B cell (primary cell): ENCODE data around the gene NAB2. TPM values are rescaled to one million over a fixed set of nuclear protein-coding genes. Genes with fewer than 3 reads are reported as not detected.

Experiments
- ATAC-seq: fragments of 200-7000 bp; cut with Tn5 transposase; one replicate; pipeline ENCODE4 v1.10.0; 2021; ENCODE audit warnings: low read depth, mild to moderate bottlenecking, moderate number of reproducible peaks, moderate library complexity
- CTCF ChIA-PET: fragments of 350-600 bp; sonication (Branson Sonifier 250); formaldehyde crosslinking; loops from one replicate; lab custom pipeline; 2021; ENCODE audit warnings: antibody characterized with exemption, inconsistent platforms; lab: Charles Lee
- POLR2A ChIA-PET: fragments of 350-600 bp; sonication (Branson Sonifier 250); formaldehyde crosslinking; loops from one replicate; lab custom pipeline; 2021; ENCODE audit warnings: antibody characterized with exemption; lab: Charles Lee
- DNase-seq: peaks from one replicate; pipeline ENCODE4 v3.0.0; 2013
- H2AFZ ChIP-seq: 2 replicates; pipeline ENCODE4 v1.6.1; 2012; ENCODE audit warnings: mild to moderate bottlenecking, low read depth, low read length; ENCODE audit not compliant: insufficient read depth, poor library complexity, severe bottlenecking
- H3K27ac ChIP-seq, 2 donors: 1 replicate in 1 of 2; 2 replicates in 1 of 2; pipeline ENCODE4 v1.5.1; 2012 to 2013; ENCODE audit warnings: low read length in 2 of 2, mild to moderate bottlenecking in 2 of 2, moderate library complexity in 1 of 2
- H3K27me3 ChIP-seq, 4 experiments: fragments of 200-600 bp in 1 of 4; sonication (generic) in 1 of 4; replicated peaks in 1 of 4; 1 replicate in 2 of 4; 2 replicates in 2 of 4; pipeline versions ENCODE4 v1.6.1 to v1.7.0; 2013 to 2016; ENCODE audit warnings: low read length in 3 of 4, mild to moderate bottlenecking in 2 of 4, mixed read lengths in 1 of 4, moderate library complexity in 1 of 4; ENCODE audit not compliant: insufficient read depth in 4 of 4, control insufficient read depth in 3 of 4; ENCODE audit errors: control extremely low read depth in 1 of 4
- H3K36me3 ChIP-seq, 2 experiments: replicated peaks in 1 of 2; 1 replicate in 1 of 2; 2 replicates in 1 of 2; pipeline versions ENCODE4 v1.6.1 to v1.7.1; 2013; ENCODE audit warnings: low read length in 1 of 2; ENCODE audit not compliant: insufficient read depth in 2 of 2, control insufficient read depth in 1 of 2; ENCODE audit errors: control extremely low read depth in 1 of 2, extremely low read depth in 1 of 2
- H3K4me1 ChIP-seq, 2 donors: fragments of 200-600 bp in 1 of 2; sonication (generic) in 1 of 2; 1 replicate in 1 of 2; 2 replicates in 1 of 2; pipeline versions ENCODE4 v1.5.1 to v1.6.1; 2013 to 2017; ENCODE audit warnings: low read length in 2 of 2; ENCODE audit not compliant: control insufficient read depth in 2 of 2, insufficient read depth in 2 of 2
- H3K4me2 ChIP-seq: replicated peaks from 2 replicates; pipeline ENCODE3; 2012; ENCODE audit warnings: mild to moderate bottlenecking, low read depth, low read length; ENCODE audit not compliant: poor library complexity, severe bottlenecking
- H3K4me3 ChIP-seq, 5 experiments: fragments of 200-600 bp in 1 of 5; sonication (generic) in 1 of 5; 1 replicate in 3 of 5; 2 replicates in 2 of 5; pipeline versions ENCODE4 v1.5.1 to v1.7.0; 2011 to 2016; ENCODE audit warnings: low read length in 4 of 5, mild to moderate bottlenecking in 4 of 5, low read depth in 2 of 5, control low read depth in 1 of 5, moderate library complexity in 1 of 5; ENCODE audit not compliant: insufficient read depth in 1 of 5; ENCODE audit errors: control extremely low read depth in 1 of 5, extremely low read depth in 1 of 5
- H3K79me2 ChIP-seq: fragments of 200-600 bp; sonication (generic); one replicate; pipeline ENCODE4 v1.6.0; 2016; ENCODE audit warnings: low read length; ENCODE audit not compliant: control insufficient read depth, insufficient read depth
- H3K9ac ChIP-seq: fragments of 200-600 bp; sonication (generic); 2 replicates; pipeline ENCODE4 v1.6.1; 2017; ENCODE audit warnings: mild to moderate bottlenecking, low read length, moderate library complexity
- H3K9me3 ChIP-seq, 3 donors: one replicate each; pipeline versions ENCODE4 v1.6.1 to v1.7.1; 2013; ENCODE audit warnings: low read length in 2 of 3; ENCODE audit not compliant: control insufficient read depth in 2 of 3, insufficient read depth in 1 of 3; ENCODE audit errors: control extremely low read depth in 1 of 3
- H4K20me1 ChIP-seq: 2 replicates; pipeline ENCODE4 v1.6.0; 2012; ENCODE audit warnings: mild to moderate bottlenecking, low read length; ENCODE audit not compliant: insufficient read depth, control insufficient read depth, poor library complexity, severe bottlenecking
- H3K27ac Mint-ChIP-seq: one replicate; pipeline ENCODE4 v1.8.0; 2021; ENCODE audit warnings: mixed read lengths
- H3K27me3 Mint-ChIP-seq: one replicate; pipeline ENCODE4 v1.8.0; 2021; ENCODE audit warnings: mixed read lengths
- H3K4me1 Mint-ChIP-seq: one replicate; pipeline ENCODE4 v1.8.0; 2021; ENCODE audit warnings: mixed read lengths
- H3K4me3 Mint-ChIP-seq: one replicate; pipeline ENCODE4 v1.8.0; 2021; ENCODE audit warnings: mixed read lengths
- H3K9me3 Mint-ChIP-seq: one replicate; pipeline ENCODE4 v1.8.0; 2022; ENCODE audit warnings: mixed read lengths; ENCODE audit not compliant: insufficient read depth
- CTCF ChIP-seq: fragments of 200-600 bp; IDR thresholded peaks from one replicate; pipeline ENCODE4 v1.8.0; 2022; ENCODE audit warnings: antibody characterized with exemption, mild to moderate bottlenecking
- EZH2 ChIP-seq: IDR thresholded peaks from 2 replicates; pipeline ENCODE4 v1.6.1; 2012; ENCODE audit warnings: borderline replicate concordance, low read depth, mild to moderate bottlenecking, moderate library complexity, low read length; ENCODE audit not compliant: insufficient read depth, poor library complexity, severe bottlenecking
- WGBS: methylation state at CpG from one replicate; pipeline ENCODE4 v1.1.5; 2013; ENCODE audit warnings: missing lambda C conversion rate; ENCODE audit not compliant: insufficient coverage; 5-methylcytosine and 5-hydroxymethylcytosine counted together
- intact Hi-C: fragments of 100-400 bp; cut with micrococcal nuclease; formaldehyde crosslinking; loops from one replicate; pipeline ENCODE4 v1.10.0; 2022
- polyA plus RNA-seq: library from polyadenylated mRNA; depleted of rRNA; stranded (reverse); fragments of >200 nt; gene quantifications from 2 replicates; pipeline ENCODE4 v1.2.3, GENCODE V29; 2012
- total RNA-seq, 2 donors: library from RNA; stranded (reverse); fragments of 120-200 nt in 1 of 2; gene quantifications; 1 replicate in 1 of 2; 2 replicates in 1 of 2; pipeline versions ENCODE4 v1.2.3 to v1.2.4, GENCODE V29; 2013 to 2022

Gene NAB2
- total and polyA plus RNA-seq, 2 donors (not counting 1 experiment from before 2014, with no cell fraction given) = 6.7 to 52.1 TPM

DNA sequence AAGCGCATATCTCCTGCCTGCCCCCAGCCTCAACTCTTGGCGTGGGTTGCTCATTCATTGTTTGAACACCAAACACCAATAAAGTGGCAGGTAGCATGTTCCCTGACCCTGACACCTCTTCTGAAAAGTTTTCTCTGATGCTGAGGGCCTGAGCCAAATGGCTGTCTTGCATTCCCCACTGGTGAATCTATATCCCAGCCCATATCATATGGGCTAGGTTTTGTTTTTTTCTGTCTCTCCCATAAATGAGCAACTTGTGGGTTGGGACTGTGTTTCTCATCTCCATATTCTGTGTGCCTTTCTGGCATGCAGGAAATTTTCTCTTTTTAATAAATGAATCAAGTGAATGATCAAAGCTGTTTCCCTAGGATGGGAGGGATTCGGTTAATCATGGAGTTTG lies 44.0 kb upstream of the NAB2 start:
- Mint-ChIP-seq H3K9me3 (no peaks in the 10 kb centered on the region), H3K27ac (no peak overlapping the region), H3K4me3 (no peak overlapping the region), H3K4me1 (peaks cover 26% of the 10 kb centered on the region), H3K27me3 (no peaks in the 10 kb centered on the region)
- intact Hi-C loops = no loop called here
- Histone ChIP-seq H3K9ac (no peak overlapping the region), H3K36me3 (no peaks in the 10 kb centered on the region), H4K20me1 (no peaks in the 10 kb centered on the region), H3K4me2 (no peak overlapping the region), H3K4me1 (peaks cover 18 to 28% of the 10 kb centered on the region in 2 donors), H2AFZ (no peak overlapping the region), H3K4me3 (no peak overlapping the region), H3K27ac (no peak overlapping the region), H3K9me3 (no peaks in the 10 kb centered on the region), H3K79me2 (no peaks in the 10 kb centered on the region), H3K27me3 (no peaks in the 10 kb centered on the region)
- ATAC-seq = no peak
- no peak for DNase-seq
- WGBS = 100% methylated on average over 2 of the region's 3 CpGs
- ChIA-PET POLR2A (no interaction called here), CTCF (no interaction called here)
- TF ChIP-seq CTCF (no peak), EZH2 (no peak)

GRCh38 chr12:57046086-57046791 lies 42.7 kb upstream of the NAB2 start:
- Histone ChIP-seq H3K4me2 (peak overlapping the region; percentile 55), H3K79me2 (no peaks in the 10 kb centered on the region), H3K36me3 (no peaks in the 10 kb centered on the region), H3K9ac (no peak overlapping the region), H3K4me1 (peaks cover 18 to 26% of the 10 kb centered on the region in 2 donors), H3K9me3 (no peaks in the 10 kb centered on the region), H3K4me3 (no peak overlapping the region), H4K20me1 (no peaks in the 10 kb centered on the region), H3K27ac (no peak overlapping the region), H3K27me3 (no peaks in the 10 kb centered on the region), H2AFZ (no peak overlapping the region)
- 73% methylated on average over 4 of the region's 6 CpGs for WGBS
- H3K4me3 Mint-ChIP-seq = peak overlapping the region; percentile 74
- no peak for TF ChIP-seq CTCF
- no peak for TF ChIP-seq EZH2
- ATAC-seq (no peak), DNase-seq (no peak)
- intact Hi-C loops = loop anchor here (2.0 kb wide), 1 partner anchor 15 kb away; no protein-coding TSS in a partner anchor
- peak overlapping the region; percentile 82 for H3K27ac Mint-ChIP-seq
- POLR2A ChIA-PET = interaction anchor here (0.6 to 0.9 kb wide), 2 partner anchors 295 to 304 kb away, joined by 3 to 8 read pairs; no protein-coding TSS in a partner anchor
- CTCF ChIA-PET = interaction anchor here (0.9 to 3.0 kb wide), 4 partner anchors 15 to 66 kb away, joined by 3 to 12 read pairs (median 5); no protein-coding TSS in a partner anchor
- no peaks in the 10 kb centered on the region for H3K9me3 Mint-ChIP-seq
- no peaks in the 10 kb centered on the region for H3K27me3 Mint-ChIP-seq
- H3K4me1 Mint-ChIP-seq = peaks cover 26% of the 10 kb centered on the region
